Hematopoietic multipotent progenitor cell treated with erythropoietin and hydrocortisone succinate and interleukin-3 and kit ligand, for 6 days (in vitro differentiated cells): ENCODE measurements around the gene MORF4L2.

ENCODE experiments used
- DNase-seq: peaks from one replicate; pipeline ENCODE4 v3.0.0-alpha.2; 2015

The MORF4L2 gene

GRCh38 chrX:103686199-103687072 lies at the start of gene MORF4L2:
Gene MORF4L2 (minus strand): TSS chrX:103686699. CDS start chrX:103677027, 9,672 bp downstream.
- DNase-seq, result peak; percentile 96

- DNase-seq, result no peak
Measured at GRCh38 chrX:103734125-103734760, 47.7 kb upstream of the MORF4L2 start.

- no peak for DNase-seq
Measured at GRCh38 chrX:103733017-103733416, 46.5 kb upstream of the MORF4L2 start.

GRCh38 chrX:103730796-103731493 lies 44.4 kb upstream of the MORF4L2 start:
- DNase-seq, result no peak

GRCh38 chrX:103730147-103730795 lies 43.8 kb upstream of the MORF4L2 start:
- DNase-seq, result peak; percentile 10

GRCh38 chrX:103729015-103729414 lies 42.5 kb upstream of the MORF4L2 start:
- DNase-seq, result no peak

GRCh38 chrX:103727115-103727514 lies 40.6 kb upstream of the MORF4L2 start:
- DNase-seq, result no peak

GRCh38 chrX:103726477-103726876 lies 40.0 kb upstream of the MORF4L2 start:
- no peak for DNase-seq

- DNase-seq, result no peak
Measured at GRCh38 chrX:103722505-103722904, 36.0 kb upstream of the MORF4L2 start.

GRCh38 chrX:103718120-103718519 lies 31.6 kb upstream of the MORF4L2 start:
- DNase-seq, result no peak

- DNase-seq, result no peak
Measured at GRCh38 chrX:103716962-103717361, 30.5 kb upstream of the MORF4L2 start.

- DNase-seq, result no peak
Measured at GRCh38 chrX:103710609-103711008, 24.1 kb upstream of the MORF4L2 start, which contains the start of gene TMEM31. Gene TMEM31 (plus strand): TSS chrX:103710909. CDS start chrX:103712259, 1,350 bp downstream.

- no peak for DNase-seq
Measured at GRCh38 chrX:103704863-103705262, 18.4 kb upstream of the MORF4L2 start.

GRCh38 chrX:103699243-103699642 lies 12.7 kb upstream of the MORF4L2 start:
- no peak for DNase-seq

GRCh38 chrX:103697687-103698086 lies 11.2 kb upstream of the MORF4L2 start:
- DNase-seq, result no peak

GRCh38 chrX:103691059-103691458 lies 4.6 kb upstream of the MORF4L2 start:
- no peak for DNase-seq

- peak; percentile 68 for DNase-seq
Measured at GRCh38 chrX:103688946-103689345, 2.4 kb upstream of the MORF4L2 start.

- DNase-seq, result peak; percentile 83
Measured at GRCh38 chrX:103687696-103688201, 1.2 kb upstream of the MORF4L2 start.

GRCh38 chrX:103687073-103687695 lies 685 bp upstream of the MORF4L2 start:
- DNase-seq, result peak; percentile 76

GRCh38 chrX:103685396-103685795 lies 1.1 kb downstream of the MORF4L2 start:
- DNase-seq, result peak; percentile 40

GRCh38 chrX:103681443-103681842 lies 5.1 kb downstream of the MORF4L2 start:
- DNase-seq, result no peak
